GM21717 (cell line): ENCODE results near the gene ZNF503.

Source experiments
- ATAC-seq: cut with Tn5 transposase; IDR thresholded peaks from one replicate; pipeline ENCODE4 v1.9.1; 2021; ENCODE audit warnings: mild to moderate bottlenecking, moderate library complexity; ENCODE audit not compliant: unreplicated experiment

The ZNF503 gene

DNA sequence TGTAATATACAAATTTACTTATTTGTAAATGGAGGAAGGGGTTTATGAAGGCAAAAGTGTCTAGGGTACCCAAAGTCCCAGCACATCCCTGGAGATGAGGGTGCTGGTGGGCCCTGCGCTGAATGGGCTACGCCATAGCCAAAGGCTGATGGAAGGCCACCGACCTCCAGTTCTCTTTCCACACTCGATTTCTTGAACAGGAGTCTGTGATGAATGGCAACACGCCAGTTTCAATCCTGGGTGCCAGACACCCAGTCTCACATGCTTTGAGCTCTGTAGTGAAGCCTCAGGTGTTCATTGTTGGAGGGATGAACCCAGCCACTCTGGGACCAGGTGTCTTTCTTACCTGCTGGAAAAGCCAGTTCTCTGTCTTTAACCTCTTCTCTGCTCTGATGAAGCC, 30.6 kb upstream of the ZNF503 start:
- no peak for ATAC-seq

DNA sequence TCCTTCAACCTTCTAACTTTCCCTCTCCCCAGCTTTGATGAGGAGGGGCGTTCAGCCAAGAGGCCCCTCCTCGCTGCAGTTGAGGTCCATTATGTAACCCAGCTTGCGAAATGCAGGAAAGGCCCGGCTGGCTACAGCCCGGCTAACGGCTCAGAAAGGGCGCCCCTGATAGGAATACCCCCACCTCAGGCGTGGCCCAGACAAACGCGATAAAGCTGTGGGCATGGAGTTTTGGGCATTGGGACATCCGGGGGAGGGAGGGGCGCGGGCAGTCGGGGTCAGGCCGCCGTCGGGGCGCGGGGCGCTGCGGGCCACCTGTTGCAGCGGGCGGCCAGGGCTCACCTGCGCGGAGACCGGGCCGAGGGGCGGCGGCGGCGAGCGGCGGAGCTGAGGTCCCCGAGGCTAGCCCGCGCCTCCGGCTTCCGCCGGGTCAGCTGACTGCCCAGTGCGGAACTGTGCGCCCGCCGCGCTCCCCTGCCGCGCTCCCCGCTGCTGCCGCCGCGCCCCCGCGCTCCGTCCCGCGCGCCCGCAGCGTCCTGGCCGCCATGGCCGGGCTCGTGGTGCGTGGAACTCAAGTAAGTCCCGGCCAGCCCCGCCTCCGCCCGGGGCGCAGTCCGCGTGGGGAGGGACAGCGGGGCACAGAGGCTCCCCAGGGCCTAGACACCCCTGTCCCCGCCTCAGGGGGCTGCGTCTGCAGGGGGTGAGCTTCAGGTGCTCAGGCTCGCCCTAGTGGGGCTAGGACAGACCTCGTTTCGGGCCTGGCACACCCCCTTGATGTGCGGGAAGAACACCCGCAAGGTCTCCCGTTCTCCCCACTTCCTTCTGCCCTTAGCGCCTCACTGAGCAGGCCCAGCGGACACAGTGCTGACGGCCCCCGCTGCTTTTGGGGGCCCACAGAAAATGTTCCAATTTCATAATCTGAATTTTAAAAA, 29.9 kb upstream of the ZNF503 start, which contains the start of gene LRMDA:
LRMDA (plus strand) TSS at position 445 of the 932 bp plus-strand sequence.
- ATAC-seq, result no peak

DNA sequence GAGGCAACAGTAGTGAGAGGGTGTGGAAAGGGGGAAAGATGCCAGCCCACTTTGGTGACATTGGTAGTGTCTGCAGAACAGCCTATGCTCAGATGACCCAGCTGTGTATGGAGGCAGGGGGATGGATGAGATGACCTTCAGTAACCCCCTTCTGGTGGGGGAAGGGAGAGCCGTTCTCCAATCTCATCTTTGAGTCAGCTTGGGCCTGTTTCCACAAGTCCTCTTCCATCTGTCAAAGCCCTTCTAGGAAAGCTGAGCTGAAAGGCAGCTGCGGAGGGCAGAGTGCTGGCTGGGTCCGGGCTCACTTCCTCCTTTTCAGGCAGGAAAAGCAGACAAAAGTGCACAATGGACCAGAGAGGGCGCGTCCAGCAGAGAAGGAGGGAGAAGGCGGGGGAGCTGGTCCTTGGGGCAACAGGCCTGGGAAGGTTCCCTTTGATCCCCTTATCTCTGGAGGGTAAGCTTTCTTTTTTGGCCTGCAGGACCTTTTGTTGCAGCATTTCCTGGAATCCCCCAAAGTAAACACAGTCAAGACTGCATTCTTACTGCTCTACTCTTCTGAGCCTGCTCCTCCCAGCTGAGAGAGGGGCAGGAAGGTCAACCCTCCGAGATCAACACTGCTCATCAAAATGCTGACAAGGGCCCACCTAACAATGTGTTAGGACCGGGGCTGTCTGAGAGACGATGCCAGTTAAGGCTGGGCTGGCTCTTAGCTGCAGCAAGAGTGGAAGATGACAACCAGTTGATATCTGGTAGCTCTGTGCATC, 28.6 kb upstream of the ZNF503 start:
- no peak for ATAC-seq

DNA sequence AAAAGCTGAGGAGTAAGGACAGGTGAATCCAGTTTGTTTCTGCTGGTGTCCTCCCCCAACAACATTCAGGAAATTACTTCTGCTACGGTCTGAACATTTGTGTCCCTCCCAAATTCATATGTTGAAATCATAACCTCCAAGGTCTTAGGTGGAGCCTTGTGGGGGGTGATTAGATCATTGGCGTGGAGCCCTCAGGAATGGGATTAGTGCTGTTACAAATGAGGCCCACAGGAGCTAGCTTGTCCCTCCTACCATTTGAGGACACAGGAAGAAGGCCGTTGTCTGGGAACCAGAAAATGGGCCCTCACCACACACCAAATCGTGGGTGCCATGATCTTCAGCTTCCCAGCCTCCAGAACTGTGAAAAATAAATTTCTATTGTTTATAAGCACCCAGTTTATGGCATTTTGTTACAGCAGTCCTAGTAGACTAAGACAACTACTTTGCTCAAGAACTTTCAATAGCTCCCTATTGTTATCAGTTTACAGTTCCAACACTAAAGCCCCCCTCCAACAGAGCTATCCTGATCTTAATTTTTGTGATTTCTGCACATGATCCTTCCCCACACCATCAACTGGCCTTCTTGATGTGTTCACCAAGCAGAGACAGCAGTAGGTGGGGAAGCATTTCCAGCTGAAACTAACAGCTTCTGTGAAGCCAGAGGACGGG, 27.7 kb upstream of the ZNF503 start:
- no peak for ATAC-seq

DNA sequence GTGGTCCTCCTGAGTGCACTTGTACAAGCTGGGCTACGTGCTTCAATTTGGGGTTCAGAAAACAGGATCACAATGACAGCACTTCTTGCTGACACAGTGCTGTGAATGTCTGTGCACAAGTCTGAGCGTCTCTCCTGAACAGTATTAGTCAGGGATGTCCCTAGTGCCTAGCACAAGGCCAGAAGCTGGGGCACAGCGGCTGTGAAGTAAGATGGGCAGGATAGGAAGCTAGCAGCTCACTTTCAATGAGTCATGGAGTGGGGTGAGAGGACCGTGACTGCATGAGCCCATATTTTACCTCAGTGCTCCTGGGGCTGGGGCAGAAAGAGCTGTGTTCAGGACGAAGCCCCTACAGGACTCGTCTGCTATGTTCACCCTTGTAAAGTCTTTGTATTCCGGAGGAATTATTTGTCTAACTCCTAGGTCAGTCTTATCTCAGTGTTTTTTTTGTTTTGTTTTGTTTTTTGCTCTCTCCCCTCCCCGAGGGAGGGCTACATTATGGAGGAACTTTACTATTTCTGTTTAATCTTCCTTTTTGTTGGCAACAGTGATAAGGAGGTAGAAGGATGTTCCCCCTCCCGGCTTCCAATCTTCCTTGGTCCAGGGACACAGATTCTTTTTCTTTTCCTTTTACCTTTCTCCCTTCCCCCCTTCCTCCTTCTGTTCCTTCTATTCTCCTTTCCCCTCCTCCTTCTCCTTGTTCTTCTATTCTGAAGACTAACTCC, 27.0 kb upstream of the ZNF503 start:
- no peak for ATAC-seq

DNA sequence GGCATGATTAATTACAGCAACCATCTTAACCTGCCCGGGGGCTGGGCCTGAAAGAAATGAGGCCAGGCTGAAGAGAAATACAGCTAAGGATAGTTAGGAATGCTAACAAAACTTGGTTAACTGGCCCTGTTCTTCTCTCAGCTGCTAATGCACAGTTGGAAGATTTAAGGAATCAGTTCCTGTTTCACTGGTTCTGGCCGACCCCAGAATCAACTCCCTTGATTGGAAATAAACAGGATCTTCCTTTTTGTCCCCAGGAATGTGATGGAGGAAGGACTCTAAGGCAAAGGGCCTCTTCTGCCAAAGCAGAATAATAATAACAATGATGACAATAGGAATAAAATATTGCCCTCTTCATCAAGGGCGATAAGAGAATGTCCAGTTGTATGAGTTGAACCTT, 26.4 kb upstream of the ZNF503 start:
- no peak for ATAC-seq

DNA sequence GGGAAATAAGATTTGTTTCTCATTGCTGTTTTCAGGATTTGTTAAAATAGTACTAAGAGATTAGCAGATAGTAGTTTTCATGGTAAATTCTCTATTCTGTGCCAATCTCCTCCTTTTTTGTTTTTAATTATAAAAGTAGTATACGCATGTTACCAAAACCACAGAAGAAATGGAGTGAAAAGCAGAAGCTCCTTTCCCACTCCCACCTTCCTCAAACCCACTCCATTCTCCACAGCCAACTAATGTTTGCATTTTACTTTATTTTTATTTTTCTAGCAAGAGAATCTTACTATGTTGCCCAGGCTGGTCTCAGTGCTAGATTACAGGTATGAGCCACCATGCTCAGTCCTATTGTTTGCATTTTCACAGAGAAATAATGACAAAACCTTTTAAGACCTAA, 25.3 kb upstream of the ZNF503 start:
- ATAC-seq, result no peak

DNA sequence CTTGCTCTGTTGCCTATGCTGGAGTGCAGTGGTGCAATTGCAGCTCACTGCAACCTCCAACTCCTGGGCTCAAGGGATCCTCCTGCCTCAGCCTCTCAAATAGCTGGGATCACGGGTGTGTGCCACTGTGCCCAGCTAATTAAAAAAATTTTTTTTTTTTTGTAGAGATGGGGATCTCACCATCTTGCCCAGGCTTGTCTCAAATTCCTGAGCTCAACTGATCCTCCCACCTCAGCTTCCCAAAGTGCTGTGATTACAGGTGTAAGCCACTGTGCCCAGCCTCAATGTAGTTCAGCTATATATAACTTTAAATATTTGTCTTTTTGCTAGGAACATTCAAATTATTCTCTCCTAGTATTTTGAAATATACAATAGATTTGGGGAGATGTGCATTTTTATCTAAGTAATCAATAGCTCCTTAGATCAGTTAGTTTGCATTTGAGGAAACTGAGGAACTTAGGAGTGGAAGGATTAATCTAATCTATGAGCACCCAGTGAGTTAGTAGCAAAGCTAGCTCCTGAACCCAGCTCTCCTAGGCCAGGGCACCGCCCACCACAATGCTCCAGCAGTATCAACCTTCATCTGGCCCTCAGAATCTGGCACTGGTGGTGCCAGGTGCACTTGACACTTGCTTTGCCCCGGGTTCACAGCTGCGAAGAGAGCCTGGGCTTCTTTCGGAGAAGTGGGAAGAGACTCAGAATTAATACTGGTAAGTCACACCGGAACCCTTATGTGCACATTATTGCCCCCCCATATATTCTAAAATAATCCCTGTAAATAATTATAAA, 23.9 kb upstream of the ZNF503 start:
- no peak for ATAC-seq

DNA sequence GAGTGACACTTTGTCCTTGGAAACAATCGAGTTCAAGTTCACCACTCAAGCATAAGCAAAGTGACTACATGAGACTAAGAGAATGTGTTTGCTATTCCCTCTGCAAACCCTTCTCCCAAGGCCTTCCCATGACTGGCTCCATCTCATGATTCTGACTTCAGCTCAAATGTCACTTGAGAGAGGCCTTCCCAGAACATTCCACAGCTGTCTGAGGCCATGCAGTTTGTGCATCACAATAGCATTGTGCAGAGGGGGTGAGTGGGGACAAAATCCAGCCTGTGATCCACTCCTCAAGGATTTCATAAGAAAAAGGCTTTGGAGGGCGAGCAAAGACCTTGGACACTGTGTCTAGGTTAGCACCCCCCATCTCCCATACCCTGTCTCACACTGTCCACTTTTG, 23.0 kb upstream of the ZNF503 start:
- no peak for ATAC-seq

DNA sequence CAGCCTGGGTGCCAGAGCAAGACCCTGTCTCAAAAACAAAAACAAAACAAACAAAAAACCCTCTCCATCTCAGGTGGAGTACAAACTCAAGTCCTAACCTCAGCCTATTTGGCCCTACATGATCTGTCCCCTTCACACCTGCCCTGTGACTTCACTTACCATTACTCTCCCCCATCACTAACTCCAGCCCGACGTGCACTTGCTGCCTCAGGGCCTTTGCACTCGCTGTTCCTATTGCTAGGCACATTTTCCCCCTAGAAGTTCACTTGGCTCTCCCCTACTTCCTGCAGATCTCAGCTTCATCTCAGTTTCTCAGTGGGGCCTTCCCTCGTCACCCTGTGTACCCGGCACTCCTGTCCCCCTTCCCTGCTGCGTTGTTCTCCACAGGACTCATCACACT, 21.3 kb upstream of the ZNF503 start:
- no peak for ATAC-seq

DNA sequence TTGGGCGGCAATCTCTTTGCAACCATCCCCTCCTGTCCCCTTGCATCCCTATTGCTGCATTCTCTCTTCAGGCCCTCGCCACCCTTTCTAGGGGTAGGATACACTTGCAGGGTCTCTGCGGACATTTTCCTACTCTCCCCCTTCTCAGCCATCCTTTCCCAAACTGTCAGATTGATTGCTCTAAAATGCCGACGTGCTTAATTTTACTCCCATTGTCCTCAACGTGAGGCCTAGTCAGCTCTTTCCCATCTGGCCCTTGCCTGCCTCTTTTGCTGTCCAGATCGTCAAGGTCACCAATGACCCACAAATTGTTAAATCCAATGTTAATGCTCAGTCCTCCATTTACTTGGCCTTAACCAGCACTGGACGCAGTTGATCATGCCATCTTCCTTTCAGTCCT, 17.1 kb upstream of the ZNF503 start:
- no peak for ATAC-seq

DNA sequence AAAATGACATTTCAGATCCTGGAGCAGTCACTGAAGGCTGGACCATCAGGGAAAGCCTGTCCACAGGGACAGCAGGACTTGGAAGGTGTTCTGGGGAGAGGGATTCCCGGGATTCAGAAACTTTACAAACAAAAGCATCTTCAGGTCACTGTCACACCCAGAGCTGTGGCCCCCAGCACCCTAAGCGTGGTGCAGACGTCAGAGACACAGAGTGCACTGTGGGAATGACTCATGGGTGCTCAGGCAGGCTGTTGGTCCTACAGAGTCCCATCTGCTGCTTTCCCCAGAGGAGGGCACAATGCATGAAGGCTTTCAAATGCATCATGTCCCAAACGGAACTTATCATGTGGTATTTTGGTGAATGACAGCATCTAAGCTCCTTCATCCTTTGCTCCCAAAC, 16.7 kb upstream of the ZNF503 start:
- ATAC-seq, result no peak

DNA sequence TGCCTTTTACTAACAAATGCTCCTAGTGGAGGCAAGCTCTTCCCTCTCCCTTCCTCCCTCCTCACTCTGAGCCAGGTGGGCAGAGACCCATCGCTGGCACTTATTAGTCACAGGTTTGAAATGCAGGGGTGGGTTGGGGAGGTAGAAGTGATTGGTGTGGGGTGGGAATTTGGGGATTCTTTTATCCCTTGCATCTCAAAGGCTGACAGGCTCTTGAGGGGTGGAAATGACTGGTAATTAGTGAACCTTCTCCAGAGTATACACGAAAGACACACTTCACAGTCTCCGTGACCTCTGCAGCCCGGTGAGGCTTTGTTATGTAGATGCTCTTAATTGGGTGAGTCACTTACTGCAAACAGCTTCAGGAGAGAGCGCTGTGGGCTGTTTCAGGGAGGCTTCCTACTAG, 16.0 kb upstream of the ZNF503 start:
- ATAC-seq, result no peak

DNA sequence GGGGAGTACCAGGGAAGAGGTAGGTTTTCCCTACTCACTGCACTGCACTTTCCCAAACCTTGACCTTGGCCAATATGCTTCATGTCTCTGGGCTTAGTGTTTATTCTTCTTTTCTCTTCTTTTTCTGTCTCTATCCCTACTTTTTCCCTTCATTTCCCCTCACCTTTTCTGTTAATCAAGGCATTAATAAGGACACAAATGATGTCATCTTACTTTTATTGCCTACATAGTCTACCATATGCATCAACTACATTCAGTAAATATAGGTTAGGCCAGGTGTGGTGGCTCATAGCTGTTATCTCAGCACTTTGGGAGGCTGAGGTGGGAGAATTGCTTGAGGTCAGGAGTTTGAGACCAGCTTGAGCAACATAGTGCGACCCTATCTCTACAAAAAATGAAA, 13.0 kb upstream of the ZNF503 start:
- ATAC-seq, result no peak

DNA sequence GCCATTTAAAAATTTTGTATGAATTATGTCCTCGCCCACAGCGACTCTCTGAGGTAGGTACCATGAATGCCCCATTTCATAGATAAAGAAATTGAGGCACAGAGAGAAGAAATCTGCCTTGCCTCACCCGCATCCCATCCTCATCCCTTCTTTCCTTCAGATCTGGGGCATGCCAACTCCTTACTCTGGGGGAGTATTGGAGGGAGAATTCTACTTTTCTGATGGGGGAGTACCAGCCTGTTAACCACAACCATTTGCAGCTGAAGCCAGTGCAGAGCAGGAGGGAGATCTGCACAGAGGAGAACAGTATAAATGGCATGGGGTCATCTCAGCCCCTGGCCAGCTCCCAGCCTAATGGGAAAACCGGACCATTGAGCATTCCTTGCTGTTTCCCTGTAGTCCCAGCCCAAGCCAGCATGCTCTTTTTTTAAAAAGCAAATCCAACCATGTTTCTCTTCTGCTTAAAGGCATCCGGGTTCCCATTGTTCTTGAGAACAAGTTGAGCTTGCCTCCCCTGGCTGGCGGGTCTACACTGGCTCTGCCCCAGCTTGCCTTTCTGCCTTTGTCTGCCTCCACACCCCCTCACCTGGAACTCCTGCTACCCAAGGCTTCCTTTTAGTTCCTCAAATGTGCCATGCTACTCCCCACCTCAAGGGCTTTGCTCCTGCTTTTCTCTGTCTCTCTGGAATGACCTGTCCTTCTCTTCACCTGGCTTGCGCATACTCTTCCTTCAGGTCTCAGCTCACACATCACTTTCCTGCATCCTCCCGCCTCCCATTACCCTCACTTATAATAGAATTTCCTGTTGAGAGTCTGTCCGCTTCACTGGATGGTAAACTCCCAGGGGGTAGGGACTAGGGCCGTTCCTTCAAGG, 8.8 kb upstream of the ZNF503 start:
- ATAC-seq, result no peak

DNA sequence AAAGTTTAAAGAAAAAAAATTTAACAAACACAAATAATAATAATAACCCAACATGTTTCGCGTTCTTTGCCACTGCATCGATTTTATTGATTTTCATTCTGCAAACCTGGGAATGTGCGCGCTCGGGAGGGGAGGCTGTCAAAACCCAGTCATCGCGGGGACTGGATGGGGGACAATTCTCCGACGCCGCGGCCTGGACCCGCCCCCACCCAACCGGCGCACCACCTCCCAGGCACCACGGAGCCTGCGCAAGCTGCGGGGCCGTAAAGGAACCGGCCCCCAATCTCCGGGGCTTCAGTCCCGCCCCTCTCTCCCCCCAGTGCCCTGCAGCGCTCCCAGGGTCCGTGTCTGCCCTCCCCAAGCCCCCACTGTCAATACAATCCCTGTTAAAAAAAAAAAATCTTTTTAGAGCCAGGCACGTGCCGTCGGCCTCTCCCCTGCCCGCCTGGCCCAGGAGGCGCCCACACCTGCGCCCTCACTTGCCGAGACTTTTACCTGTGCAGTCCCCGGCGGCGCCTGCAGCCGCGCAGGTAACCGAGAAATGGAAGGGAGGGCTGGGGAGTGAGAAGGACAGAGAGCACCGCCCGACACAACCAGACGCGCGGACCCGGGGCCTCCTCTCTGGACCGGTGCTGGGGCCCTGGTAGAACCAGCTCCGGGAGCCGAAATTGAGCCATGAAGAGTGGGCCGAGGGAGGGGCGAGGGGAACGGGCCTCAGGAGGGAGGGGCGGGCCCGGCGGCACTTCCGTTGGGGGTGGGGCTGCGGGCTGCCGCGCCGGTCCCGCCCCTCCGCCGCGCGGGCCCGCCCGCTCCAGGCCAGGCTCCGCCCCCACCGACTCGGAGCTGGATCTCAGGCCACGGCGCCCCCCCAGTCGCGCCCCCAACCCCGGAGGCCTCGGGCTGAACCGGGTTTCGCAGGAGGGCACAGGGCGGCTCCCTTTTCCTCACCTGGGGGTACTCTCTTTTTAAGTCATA, 7.6 kb upstream of the ZNF503 start:
- ATAC-seq, result no peak

DNA sequence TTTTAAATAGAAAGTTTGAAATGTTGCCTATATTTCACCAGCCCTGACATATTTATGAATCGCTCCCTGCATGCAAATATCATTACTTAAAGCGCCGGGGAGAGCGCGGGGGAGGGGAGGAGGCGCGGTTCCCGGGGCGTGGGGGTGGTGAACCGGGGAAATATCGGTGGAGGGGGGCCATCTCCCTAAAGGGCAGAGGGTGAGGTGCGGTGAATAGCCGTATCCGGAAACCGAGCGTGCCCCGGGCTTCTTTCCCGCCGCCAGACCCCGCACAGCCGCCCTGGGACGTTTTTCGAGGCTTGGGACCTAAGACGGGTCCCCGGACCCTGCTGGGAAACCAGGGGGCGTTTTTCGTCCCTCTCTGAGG, 6.9 kb upstream of the ZNF503 start:
- ATAC-seq, result no peak
